Measurements from ENCODE around the gene PARD6G.

Gene PARD6G

GRCh38 chr18:80192653-80193385 lies 54.5 kb downstream of the PARD6G start:
- no peak overlapping the region for H3K27ac ChIP-seq (ENCODE audit: low read depth, low read length)
- no peak overlapping the region for H2BK5ac ChIP-seq (ENCODE audit: low read depth, low read length, poor library complexity)
- WGBS (ENCODE audit: extremely low coverage, insufficient coverage, insufficient read length), result no CpG with 5 or more reads among the region's 11 CpGs
- H3K27me3 ChIP-seq (ENCODE audit: insufficient read depth, low read length), result no peaks in the 10 kb centered on the region
- no peaks in the 10 kb centered on the region for H3K79me2 ChIP-seq (ENCODE audit: control insufficient read depth, insufficient read depth, low read length, poor library complexity)
- no peak overlapping the region for H3K14ac ChIP-seq (ENCODE audit: low read length)
- no peak overlapping the region for H2AFZ ChIP-seq (ENCODE audit: insufficient read depth, low read length, poor library complexity)
- H3K36me3 ChIP-seq (ENCODE audit: control insufficient read depth in 1 of 2, insufficient read depth in 2 of 2, low read length in 2 of 2), result no peaks in the 10 kb centered on the region
- no peak overlapping the region for H3K4ac ChIP-seq (ENCODE audit: low read depth, low read length)
- H4K8ac ChIP-seq (ENCODE audit: low read depth, low read length), result no peak overlapping the region
- no peak overlapping the region for H3K9ac ChIP-seq (ENCODE audit: low read length)
- H3K9me3 ChIP-seq (ENCODE audit: insufficient read depth, low read depth, low read length), result no peaks in the 10 kb centered on the region
- no peak overlapping the region for H3K4me3 ChIP-seq (ENCODE audit: low read depth, low read length)
- H3K23ac ChIP-seq (ENCODE audit: low read length), result no peak overlapping the region
- DNase-seq, result no peak
- no peak overlapping the region for H4K91ac ChIP-seq (ENCODE audit: low read depth, low read length)
- no peak overlapping the region for H2BK120ac ChIP-seq (ENCODE audit: insufficient read depth, low read length, poor library complexity)
- no peak overlapping the region for H3K4me2 ChIP-seq (ENCODE audit: low read length)
- H3K18ac ChIP-seq (ENCODE audit: low read length), result no peak overlapping the region
- H4K12ac ChIP-seq (ENCODE audit: low read depth, low read length), result no peak overlapping the region
- no peak overlapping the region for H2AK5ac ChIP-seq (ENCODE audit: low read length)
- peaks cover 2 to 5% of the 10 kb centered on the region in 2 experiments for H3K4me1 ChIP-seq (ENCODE audit: control insufficient read depth in 1 of 2, insufficient read depth in 2 of 2, low read length in 2 of 2)
- no peak overlapping the region for H2BK12ac ChIP-seq (ENCODE audit: low read length)
- no peaks in the 10 kb centered on the region for H3K79me1 ChIP-seq (ENCODE audit: low read length)

- no peak overlapping the region for H3K23ac ChIP-seq (ENCODE audit: low read length)
- no peak overlapping the region for H4K12ac ChIP-seq (ENCODE audit: low read depth, low read length)
- peaks cover 2% of the 10 kb centered on the region in 2 experiments for H3K4me1 ChIP-seq (ENCODE audit: control insufficient read depth in 1 of 2, insufficient read depth in 2 of 2, low read length in 2 of 2)
- H2BK12ac ChIP-seq (ENCODE audit: low read length), result no peak overlapping the region
- H3K4me2 ChIP-seq (ENCODE audit: low read length), result no peak overlapping the region
- no peak overlapping the region for H4K8ac ChIP-seq (ENCODE audit: low read depth, low read length)
- peaks cover 1% of the 10 kb centered on the region for H3K9me3 ChIP-seq (ENCODE audit: insufficient read depth, low read depth, low read length)
- no peaks in the 10 kb centered on the region for H3K79me1 ChIP-seq (ENCODE audit: low read length)
- H3K9ac ChIP-seq (ENCODE audit: low read length), result no peak overlapping the region
- H3K18ac ChIP-seq (ENCODE audit: low read length), result no peak overlapping the region
- no peak overlapping the region for H3K27ac ChIP-seq (ENCODE audit: low read depth, low read length)
- DNase-seq, result no peak
- no peak overlapping the region for H3K4ac ChIP-seq (ENCODE audit: low read depth, low read length)
- no peaks in the 10 kb centered on the region for H3K27me3 ChIP-seq (ENCODE audit: insufficient read depth, low read length)
- H2BK120ac ChIP-seq (ENCODE audit: insufficient read depth, low read length, poor library complexity), result no peak overlapping the region
- no peak overlapping the region for H2AK5ac ChIP-seq (ENCODE audit: low read length)
- H3K4me3 ChIP-seq (ENCODE audit: low read depth, low read length), result no peak overlapping the region
- H4K91ac ChIP-seq (ENCODE audit: low read depth, low read length), result no peak overlapping the region
- no peaks in the 10 kb centered on the region for H3K79me2 ChIP-seq (ENCODE audit: control insufficient read depth, insufficient read depth, low read length, poor library complexity)
- H3K14ac ChIP-seq (ENCODE audit: low read length), result no peak overlapping the region
- H2AFZ ChIP-seq (ENCODE audit: insufficient read depth, low read length, poor library complexity), result no peak overlapping the region
- no peak overlapping the region for H2BK5ac ChIP-seq (ENCODE audit: low read depth, low read length, poor library complexity)
- WGBS (ENCODE audit: extremely low coverage, insufficient coverage, insufficient read length), result no CpG with 5 or more reads among the region's 19 CpGs
- no peaks in the 10 kb centered on the region for H3K36me3 ChIP-seq (ENCODE audit: control insufficient read depth in 1 of 2, insufficient read depth in 2 of 2, low read length in 2 of 2)
Observed at GRCh38 chr18:80191907-80192652, 55.2 kb downstream of the PARD6G start.

GRCh38 chr18:80191264-80191663 lies 56.0 kb downstream of the PARD6G start:
- peaks cover 3% of the 10 kb centered on the region for H3K9me3 ChIP-seq (ENCODE audit: insufficient read depth, low read depth, low read length)
- H3K79me1 ChIP-seq (ENCODE audit: low read length), result no peaks in the 10 kb centered on the region
- H3K27ac ChIP-seq (ENCODE audit: low read depth, low read length), result no peak overlapping the region
- no peaks in the 10 kb centered on the region for H3K27me3 ChIP-seq (ENCODE audit: insufficient read depth, low read length)
- H2BK12ac ChIP-seq (ENCODE audit: low read length), result no peak overlapping the region
- no peak overlapping the region for H2BK120ac ChIP-seq (ENCODE audit: insufficient read depth, low read length, poor library complexity)
- H2AK5ac ChIP-seq (ENCODE audit: low read length), result no peak overlapping the region
- no peak overlapping the region for H2BK5ac ChIP-seq (ENCODE audit: low read depth, low read length, poor library complexity)
- DNase-seq, result no peak
- no peaks in the 10 kb centered on the region for H3K36me3 ChIP-seq (ENCODE audit: control insufficient read depth in 1 of 2, insufficient read depth in 2 of 2, low read length in 2 of 2)
- H3K4ac ChIP-seq (ENCODE audit: low read depth, low read length), result no peak overlapping the region
- no peak overlapping the region for H3K9ac ChIP-seq (ENCODE audit: low read length)
- WGBS (ENCODE audit: extremely low coverage, insufficient coverage, insufficient read length), result no CpG with 5 or more reads among the region's 5 CpGs
- H3K23ac ChIP-seq (ENCODE audit: low read length), result no peak overlapping the region
- no peak overlapping the region for H4K12ac ChIP-seq (ENCODE audit: low read depth, low read length)
- no peak overlapping the region for H2AFZ ChIP-seq (ENCODE audit: insufficient read depth, low read length, poor library complexity)
- no peaks in the 10 kb centered on the region for H3K4me1 ChIP-seq (ENCODE audit: control insufficient read depth in 1 of 2, insufficient read depth in 2 of 2, low read length in 2 of 2)
- H3K14ac ChIP-seq (ENCODE audit: low read length), result no peak overlapping the region
- H3K4me2 ChIP-seq (ENCODE audit: low read length), result no peak overlapping the region
- H3K4me3 ChIP-seq (ENCODE audit: low read depth, low read length), result no peak overlapping the region
- no peaks in the 10 kb centered on the region for H3K79me2 ChIP-seq (ENCODE audit: control insufficient read depth, insufficient read depth, low read length, poor library complexity)
- no peak overlapping the region for H4K8ac ChIP-seq (ENCODE audit: low read depth, low read length)
- H4K91ac ChIP-seq (ENCODE audit: low read depth, low read length), result no peak overlapping the region
- H3K18ac ChIP-seq (ENCODE audit: low read length), result no peak overlapping the region

GRCh38 chr18:80190311-80190710 lies 57.0 kb downstream of the PARD6G start:
- H2BK12ac ChIP-seq (ENCODE audit: low read length), result no peak overlapping the region
- no peak overlapping the region for H3K27ac ChIP-seq (ENCODE audit: low read depth, low read length)
- no peak overlapping the region for H3K4me3 ChIP-seq (ENCODE audit: low read depth, low read length)
- no peak overlapping the region for H3K9ac ChIP-seq (ENCODE audit: low read length)
- no peaks in the 10 kb centered on the region for H3K79me2 ChIP-seq (ENCODE audit: control insufficient read depth, insufficient read depth, low read length, poor library complexity)
- no peak overlapping the region for H2BK120ac ChIP-seq (ENCODE audit: insufficient read depth, low read length, poor library complexity)
- no peak overlapping the region for H4K12ac ChIP-seq (ENCODE audit: low read depth, low read length)
- H3K27me3 ChIP-seq (ENCODE audit: insufficient read depth, low read length), result no peaks in the 10 kb centered on the region
- no peak overlapping the region for H3K18ac ChIP-seq (ENCODE audit: low read length)
- H2AFZ ChIP-seq (ENCODE audit: insufficient read depth, low read length, poor library complexity), result no peak overlapping the region
- no peaks in the 10 kb centered on the region for H3K36me3 ChIP-seq (ENCODE audit: control insufficient read depth in 1 of 2, insufficient read depth in 2 of 2, low read length in 2 of 2)
- H3K79me1 ChIP-seq (ENCODE audit: low read length), result no peaks in the 10 kb centered on the region
- no peaks in the 10 kb centered on the region for H3K4me1 ChIP-seq (ENCODE audit: control insufficient read depth in 1 of 2, insufficient read depth in 2 of 2, low read length in 2 of 2)
- no peak overlapping the region for H3K23ac ChIP-seq (ENCODE audit: low read length)
- no peak overlapping the region for H3K14ac ChIP-seq (ENCODE audit: low read length)
- DNase-seq, result no peak
- no peak overlapping the region for H2BK5ac ChIP-seq (ENCODE audit: low read depth, low read length, poor library complexity)
- H3K4ac ChIP-seq (ENCODE audit: low read depth, low read length), result no peak overlapping the region
- peaks cover 11% of the 10 kb centered on the region for H3K9me3 ChIP-seq (ENCODE audit: insufficient read depth, low read depth, low read length)
- no peak overlapping the region for H4K8ac ChIP-seq (ENCODE audit: low read depth, low read length)
- no CpG with 5 or more reads among the region's 5 CpGs for WGBS (ENCODE audit: extremely low coverage, insufficient coverage, insufficient read length)
- no peak overlapping the region for H3K4me2 ChIP-seq (ENCODE audit: low read length)
- H4K91ac ChIP-seq (ENCODE audit: low read depth, low read length), result no peak overlapping the region
- no peak overlapping the region for H2AK5ac ChIP-seq (ENCODE audit: low read length)

Data from trophoblast cell (in vitro differentiated cells and primary cell).